Activated T-cell treated with anti-CD3 and anti-CD28 coated beads for 48 hours (primary cell): Measurements from ENCODE around the gene ACY1.
"Not testable (repeated sequence)": the region's sequence is repeated elsewhere in the genome, so short reads cannot be mapped to it uniquely, and the experiment has no call there.

Experiments
- DNase-seq: peaks from one replicate; pipeline ENCODE4 v3.0.0-alpha.2; 2020; ENCODE audit warnings: low read depth

ACY1 gene

DNA sequence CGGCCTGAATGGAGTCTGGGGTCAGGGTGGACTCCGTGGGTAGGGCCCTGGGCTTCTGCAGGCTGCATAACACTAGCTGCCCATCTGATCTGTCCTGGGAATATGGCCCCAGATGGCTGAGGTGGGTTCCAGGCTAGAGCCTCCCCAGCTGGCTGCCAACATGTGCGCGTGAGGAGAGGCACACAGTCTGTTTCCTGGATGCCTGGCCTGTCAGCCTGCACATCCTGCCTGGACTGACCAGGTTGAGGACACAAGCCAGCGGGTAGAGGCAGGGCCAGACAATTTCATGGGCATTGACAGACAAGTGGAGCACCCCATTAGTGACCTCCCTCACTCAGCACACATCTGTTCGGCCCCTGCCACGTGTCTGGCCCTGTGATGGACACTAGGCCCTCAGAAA is 42.1 kb downstream of the ACY1 start:
- DNase-seq: no peak

DNA sequence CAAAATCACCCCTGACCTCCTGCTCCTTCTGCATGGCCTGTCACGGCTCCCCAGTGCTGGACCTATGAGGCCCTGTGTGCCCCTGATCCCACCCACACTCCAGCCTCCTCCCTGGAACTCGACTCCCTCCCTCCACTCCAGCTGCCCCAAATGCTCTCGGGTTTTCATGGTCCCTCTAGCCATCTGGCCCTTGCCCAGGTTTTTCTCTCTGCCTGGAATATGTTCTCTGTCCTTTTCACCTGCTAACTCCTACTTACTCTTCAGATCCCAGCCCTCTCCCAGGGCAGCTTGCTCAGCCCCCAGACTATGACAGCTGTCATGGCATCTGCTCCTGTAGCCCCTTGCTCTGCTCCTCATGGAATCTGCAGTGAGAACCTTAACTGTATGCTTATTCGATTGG is 42.7 kb downstream of the ACY1 start:
- no peak for DNase-seq

DNA sequence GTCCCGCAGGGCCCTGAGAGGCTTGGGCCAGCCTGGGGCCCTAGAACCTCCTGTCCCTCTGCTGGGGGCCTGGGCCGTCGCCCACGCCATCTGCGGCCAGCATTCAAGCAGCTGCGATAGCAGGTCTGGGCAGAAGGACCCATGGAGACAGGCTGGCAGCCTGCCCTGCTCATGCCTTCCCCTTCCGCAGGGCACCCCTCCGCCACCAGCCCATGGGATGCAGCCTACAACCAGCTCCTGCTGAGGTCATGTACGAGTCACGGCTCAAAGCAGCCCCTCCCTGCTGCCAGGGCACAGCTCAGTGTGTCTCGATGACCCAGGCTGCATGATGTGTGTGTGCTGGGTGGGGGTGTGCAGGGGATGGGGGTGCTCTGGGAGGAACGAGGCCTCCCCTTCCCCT is 45.2 kb downstream of the ACY1 start:
- DNase-seq: no peak

DNA sequence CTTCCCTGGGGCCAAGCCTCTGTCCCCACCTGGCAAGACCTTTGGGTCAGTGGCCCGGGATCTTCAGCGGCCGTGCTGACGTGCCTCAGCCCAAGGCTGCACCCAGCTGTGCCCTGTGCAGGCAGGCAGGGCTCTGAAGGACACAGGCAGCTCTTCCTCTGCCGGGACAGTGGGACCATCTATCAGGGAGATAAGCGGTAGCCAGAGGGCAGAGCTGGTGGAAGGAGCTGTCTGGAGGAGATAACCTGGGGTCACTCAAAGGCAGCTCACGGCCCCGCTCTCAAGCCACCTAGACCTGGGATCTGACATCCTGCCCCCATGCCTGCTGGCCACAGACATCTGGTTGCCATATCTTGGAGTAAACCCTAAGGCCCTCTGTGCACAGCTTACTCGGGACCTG is 45.7 kb downstream of the ACY1 start:
- DNase-seq: no peak

DNA sequence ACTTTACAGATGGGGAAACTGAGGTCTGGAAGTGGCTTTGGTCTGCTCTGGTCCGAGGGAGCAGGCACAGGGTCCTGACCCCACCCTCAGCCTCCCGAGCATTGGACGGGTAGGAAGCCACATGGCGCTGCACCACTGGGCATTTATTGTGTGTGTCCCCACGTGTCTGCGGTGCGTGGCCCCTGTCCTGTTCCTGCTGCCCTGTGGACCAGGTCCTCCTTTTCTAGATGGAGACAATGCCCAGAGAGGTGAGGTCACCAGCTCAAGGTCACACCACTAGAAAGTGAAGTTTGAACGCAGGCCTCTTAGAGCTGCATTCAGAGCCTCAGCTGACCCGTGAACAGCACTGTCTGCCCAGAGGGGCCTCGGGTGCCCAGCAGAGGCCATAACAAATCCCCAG is 46.2 kb downstream of the ACY1 start:
- DNase-seq: no peak

DNA sequence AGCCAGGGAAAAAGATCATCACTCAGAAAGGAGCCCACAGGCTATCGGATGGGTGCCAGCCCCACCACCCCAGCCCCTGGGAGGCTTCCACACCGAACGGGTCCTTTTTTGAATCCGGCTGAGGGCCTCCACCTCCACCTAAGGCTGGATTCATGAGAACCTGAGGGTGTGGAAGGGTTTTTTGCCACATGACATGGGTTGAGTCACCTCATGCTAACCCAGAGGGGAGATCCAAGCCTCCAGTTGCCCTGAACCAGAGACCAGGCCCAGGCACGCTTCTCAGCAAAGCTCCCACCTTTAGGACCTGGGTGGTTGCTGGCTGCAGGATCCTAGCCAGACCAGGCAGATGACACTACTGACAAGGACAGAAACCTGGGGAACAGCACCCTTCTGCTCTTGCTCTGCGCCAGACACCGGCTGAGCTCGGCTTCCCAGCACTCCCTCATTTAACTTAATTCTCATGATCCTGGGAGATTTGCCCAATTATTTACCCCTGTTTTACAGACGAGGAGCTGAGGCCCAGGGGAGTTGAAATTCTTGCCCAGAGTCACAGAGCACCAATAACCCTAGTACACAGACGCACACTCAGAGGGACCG is 47.5 kb downstream of the ACY1 start:
- DNase-seq: no peak

DNA sequence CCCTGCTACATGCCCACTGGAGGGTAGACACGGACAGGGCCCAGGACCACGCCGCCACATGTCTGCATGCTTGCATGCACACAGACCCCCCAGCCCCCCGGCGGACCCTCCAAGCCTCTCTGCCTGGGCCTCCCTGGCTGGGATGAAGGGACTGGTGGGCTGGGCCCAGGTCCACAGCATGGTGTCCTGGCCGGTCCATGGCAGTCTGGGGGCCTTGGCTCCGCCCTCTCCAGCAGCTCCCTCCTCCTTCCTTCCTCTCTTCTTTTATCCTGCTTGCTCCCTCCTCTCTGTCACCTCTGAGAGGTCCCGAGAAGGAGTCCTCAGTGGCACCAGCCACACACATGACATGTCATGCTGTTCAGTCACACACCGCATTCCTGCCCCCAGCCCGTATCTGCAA is 48.6 kb downstream of the ACY1 start:
- DNase-seq: no peak

DNA sequence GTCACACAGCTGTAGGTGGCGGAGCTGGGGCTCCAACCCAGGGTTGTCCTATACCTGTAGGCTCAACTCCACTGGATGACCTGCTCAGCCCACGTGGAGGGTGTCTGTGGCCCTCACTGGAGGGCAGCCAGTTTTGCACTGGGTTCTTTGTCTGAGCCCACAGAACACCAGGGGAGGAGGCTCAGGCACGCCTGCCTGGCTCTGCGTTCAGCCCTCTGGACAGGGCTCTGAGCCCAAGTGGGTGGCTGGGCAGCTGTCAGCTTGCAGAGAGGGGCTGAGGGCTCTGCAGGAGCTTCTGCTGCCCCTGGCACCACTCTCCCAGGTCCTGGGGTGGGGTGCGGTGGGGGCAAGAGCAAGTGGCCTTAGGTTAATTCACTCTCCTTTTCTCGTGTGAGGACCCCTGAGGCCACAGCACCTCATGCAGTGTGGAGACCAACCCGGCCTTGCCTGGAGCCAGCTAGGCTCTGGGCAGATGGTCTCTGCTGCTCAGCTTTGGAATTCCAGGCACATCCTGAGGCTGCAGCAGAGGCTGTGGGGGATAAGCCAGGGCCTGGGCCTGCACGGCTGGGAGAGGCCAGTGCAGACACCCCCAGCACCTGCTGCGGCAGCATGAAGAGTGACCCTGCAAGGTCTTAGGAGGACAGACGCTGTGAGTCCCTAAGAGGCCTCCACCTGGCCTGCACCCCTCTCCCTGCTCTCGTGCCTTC is 49.5 kb downstream of the ACY1 start:
- DNase-seq: no peak

DNA sequence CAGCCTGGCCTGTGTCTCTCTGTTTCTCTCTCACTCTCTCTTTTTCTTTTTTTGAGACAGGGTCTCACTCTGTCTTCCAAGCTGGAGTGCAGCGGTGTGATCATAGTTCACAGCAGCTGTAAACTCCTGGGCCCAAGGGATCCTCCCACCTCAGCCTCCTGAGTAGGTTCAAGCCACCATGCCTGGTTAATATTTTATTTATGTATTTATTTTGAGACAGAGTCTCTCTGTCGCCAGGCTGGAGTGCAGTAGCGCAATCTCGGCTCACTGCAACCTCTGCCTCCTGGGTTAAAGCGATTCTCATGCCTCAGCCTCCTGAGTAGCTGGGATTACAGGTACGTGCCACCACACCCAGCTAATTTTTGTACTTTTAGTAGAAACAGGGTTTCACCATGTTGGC is 50.4 kb downstream of the ACY1 start:
- not testable (repeated sequence) for DNase-seq

DNA sequence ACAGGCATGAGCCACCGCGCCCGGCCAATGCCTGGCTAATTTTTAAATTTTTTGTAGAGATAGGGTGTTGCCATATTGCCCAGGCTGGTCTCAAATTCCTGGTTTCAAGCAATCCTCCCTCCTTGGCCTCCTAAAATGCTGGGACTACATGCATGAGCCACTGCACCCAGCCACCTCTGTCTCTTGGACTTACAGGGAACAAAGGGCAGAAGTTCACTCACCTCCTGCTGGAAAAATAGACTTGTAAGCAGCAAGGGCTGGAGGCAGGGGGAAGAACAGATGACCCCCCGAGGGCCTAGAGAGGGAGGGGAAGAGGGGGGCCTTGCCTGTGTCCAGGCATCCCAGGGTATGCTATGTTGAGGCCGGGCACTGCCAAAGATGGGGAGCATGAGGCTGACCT is 50.9 kb downstream of the ACY1 start:
- DNase-seq: no peak

DNA sequence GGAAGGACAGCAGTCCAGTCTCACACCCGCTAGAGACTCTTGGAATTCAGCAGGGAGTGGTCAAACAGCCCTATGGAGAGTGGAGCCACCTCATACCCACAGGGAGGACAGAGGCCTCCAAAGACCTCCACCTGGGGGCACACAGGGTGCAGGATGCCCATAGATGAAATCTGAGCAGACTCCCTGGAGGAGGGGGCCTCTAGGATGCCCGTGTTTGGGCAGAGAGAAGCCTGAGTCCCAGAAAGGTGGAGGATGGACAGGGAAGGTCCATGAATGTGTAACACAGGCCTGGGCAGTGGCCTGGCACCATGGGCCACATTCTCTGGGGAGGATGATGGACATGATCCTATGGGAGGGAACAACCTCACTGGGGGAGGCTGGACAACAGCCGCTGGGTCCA is 51.3 kb downstream of the ACY1 start:
- no peak for DNase-seq

DNA sequence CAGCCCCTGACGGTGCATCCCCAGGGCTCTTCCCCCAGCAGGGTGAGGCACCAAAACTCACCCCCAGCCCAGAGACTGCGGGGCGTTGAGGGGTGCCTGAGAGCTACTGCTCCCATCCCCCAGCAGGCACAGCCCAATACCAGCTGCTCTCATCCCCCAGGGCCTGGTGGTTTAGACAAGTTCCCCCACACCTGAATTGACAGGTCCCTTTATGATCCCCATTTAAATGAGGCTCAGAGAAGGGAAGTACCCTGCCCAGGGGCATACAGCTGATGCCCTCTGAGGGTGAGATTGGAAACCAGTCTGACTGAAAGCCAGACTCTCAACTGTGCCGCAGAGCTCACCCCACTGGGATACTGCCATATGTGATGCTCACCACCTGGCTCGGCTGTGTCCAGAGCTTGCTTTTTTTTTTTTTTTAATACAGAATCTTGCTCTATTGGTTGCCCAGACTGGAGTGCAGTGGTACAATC is 52.9 kb downstream of the ACY1 start:
- DNase-seq: no peak

DNA sequence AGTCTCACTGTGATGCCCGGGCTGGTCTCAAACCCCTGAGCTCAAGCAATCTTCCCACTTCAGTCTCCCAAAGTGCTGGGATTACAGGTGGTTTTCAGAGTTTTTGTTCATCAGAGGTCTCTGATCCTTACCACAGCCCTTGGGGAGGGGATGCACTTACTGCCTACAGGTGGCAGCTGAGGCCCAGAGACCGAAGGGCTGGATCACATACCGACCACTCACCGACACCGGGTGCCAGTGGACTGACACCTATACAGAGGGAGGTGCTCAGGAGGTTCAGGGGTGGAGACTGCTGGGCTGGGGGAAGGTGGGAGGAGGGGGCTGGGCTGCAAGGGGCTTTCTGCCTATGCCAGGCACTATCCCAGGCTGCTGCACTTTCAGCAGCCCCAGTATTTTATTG is 53.5 kb downstream of the ACY1 start:
- DNase-seq: no peak

DNA sequence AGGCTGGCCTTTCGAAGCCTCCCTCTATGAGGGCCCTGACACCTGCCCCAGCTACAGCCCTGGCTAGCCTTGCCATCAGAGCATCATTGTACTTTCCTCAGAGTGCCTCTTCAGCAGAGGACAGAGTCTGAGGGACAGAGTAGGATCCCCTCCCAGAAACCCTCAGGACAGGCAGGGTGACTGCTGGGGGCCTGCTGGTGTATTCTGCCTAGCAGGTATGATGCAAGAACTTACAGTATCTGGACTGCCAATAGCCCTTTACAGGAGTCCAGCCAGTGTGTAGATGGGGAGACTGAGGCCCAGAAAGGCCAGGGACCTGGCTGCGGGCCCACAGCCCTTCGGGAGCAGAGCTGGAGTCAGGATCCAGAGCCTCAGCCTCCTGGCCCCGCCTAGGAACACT is 54.0 kb downstream of the ACY1 start:
- no peak for DNase-seq

DNA sequence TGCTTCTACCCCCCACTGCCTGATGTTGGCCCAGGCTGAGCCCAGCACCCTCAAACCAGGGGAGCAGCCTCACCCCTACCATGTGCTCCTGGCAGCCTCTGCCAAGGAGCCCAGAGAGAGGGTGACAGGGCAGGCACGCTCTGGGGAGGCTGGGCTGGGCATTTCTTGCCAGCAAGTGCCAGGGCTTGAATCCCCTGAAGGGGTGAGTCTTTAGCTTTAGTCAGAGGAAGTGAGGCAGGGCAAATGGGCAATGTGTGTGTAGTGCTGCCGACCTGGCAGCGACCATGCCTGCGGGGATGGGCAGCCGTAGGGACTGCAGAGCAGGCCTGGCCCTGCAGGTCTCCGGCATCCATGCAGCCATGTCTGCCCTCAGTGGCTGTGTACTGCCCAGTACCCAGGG is 54.9 kb downstream of the ACY1 start:
- DNase-seq: no peak
